HG03354 (cell line): ENCODE data around the gene INPP5F.
A peak's percentile ranks its signal among the peaks of the same experiment; 100 is the strongest.
"Not testable (repeated sequence)": the region's sequence is repeated elsewhere in the genome, so short reads cannot be mapped to it uniquely, and the experiment has no call there.

Source experiments
- ATAC-seq: cut with Tn5 transposase; IDR thresholded peaks from one replicate; pipeline ENCODE4 v1.9.1; 2021; ENCODE audit warnings: mild to moderate bottlenecking; ENCODE audit not compliant: unreplicated experiment, poor library complexity, severe bottlenecking

Gene INPP5F

DNA sequence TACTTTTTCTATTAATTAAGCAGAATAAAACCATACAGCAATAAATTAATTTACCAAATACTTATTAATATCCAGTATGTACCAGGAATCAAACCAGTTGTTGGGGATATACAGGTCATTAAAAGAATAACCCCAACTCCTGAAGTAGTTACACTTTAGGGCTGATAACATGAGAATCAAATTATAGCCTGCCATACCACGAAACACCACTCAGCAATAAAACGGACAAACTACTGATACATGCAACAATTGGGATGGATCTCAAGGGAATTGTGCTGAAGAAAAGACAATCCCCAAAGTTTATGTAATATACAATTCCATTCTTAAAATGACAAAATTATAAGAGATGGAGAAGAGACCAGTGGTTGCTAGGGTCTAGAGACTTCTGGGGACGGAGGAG lies 124.1 kb downstream of the INPP5F start:
- ATAC-seq, result no peak

DNA sequence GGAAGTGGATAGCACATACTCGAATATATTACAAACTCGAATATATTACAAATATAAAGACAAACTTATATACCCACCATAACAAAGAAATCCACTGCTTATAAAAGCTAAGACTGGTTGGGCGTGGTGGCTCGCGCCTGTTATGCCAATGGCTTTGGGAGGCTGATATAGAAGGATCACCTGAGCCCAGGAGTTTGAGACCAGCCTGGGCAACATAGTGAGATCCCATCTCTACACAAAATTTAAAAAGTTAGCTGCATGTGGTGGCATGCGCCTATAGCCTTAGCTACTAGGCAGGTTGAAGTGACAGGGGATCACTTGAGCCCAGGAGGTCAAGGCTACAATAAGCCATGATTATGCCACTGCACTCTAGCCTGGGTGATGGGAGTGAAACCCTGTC lies 126.4 kb downstream of the INPP5F start:
- ATAC-seq, result no peak

DNA sequence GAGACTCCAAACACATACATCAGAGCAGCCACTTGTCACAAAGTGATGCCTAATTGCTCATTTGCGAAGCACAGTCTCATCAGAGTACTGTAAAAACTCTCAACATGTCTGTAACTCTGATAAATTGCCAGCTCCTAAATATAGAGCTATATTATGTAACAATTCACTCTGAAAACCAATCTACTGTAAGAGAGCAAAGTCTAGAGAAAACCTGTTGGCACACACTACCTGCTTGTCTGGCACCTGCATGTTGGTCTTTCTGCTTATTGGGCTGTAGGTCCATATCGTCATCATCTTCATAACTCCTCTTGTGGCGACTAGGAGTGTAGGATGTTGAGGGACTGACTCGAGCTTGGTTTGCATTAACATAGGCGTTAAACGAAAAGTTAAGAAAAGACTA lies 127.0 kb downstream of the INPP5F start:
- no peak for ATAC-seq

DNA sequence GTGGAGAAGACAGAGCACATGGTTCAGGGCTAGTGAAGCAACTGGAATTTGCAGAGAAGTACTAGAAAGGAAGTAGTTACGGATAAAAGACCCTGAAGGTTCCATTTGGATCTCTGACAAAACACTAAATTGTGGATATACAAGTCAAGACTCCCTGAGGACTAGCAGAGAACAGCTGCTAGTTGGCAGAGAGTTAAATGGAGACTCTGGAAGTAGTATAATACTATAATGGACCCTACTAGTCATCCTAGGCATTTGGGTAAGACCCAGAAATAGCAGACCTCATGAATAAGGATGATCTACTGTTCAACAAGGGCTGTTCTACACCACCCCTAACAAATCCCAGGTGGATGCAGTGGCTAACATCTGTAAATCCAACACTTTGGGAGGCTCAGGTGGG lies 127.7 kb downstream of the INPP5F start:
- no peak for ATAC-seq

DNA sequence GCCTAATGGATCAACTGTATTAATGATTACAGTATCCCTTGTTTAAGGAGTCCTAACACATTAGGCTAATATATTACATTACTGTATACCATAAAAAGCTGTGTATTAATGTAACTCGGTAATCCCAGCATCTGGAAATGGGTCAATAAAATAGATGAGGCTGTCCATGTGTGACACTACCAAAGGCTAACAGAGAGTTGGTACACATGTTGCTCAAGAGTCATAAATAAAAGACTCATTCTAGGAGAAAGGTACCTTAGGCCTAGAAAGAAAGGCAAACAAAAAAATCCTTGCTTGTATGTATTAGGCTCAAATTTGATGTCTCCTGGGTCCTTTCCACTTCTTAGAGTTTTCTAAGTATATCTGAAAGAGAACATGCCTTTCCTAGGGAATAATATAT lies 132.2 kb downstream of the INPP5F start:
- ATAC-seq, result no peak

DNA sequence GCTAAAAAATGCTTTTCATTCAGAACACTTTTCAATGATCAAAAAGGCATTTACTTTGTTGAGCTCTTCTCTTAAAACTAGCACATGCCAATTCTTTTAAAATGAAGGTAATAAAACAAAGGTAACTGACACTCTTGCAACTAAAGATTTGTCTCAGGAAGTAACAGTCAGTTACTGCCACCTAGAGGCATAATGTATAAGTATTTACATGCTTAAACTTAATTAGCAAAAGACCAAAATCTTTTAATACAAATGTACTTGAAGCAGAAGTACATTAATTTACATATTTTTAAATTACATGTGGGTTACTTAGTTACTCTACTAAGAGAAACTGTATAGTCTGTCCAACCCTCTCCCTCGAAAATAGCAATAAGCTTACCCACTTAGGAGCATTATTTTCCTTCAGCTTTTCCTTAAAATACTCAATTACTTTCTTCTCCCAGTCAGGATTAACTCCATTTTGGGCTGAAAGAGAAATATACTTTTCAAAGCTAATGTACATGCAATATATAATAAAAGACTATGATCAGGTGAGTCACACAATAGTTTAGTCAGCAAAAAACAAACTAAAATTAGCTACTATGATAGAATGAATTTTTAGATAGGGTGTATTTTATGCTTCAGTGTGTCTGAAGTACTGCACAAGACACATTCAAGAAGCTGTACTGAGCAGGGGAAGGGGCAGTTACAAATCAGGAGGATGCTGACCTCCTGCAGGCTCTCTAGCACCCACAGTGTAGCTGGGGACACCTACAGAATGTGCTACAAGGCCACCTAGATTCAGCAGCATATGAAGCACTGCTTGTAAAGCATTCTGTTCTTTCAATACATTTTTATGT lies 133.8 kb downstream of the INPP5F start:
- ATAC-seq, result no peak

DNA sequence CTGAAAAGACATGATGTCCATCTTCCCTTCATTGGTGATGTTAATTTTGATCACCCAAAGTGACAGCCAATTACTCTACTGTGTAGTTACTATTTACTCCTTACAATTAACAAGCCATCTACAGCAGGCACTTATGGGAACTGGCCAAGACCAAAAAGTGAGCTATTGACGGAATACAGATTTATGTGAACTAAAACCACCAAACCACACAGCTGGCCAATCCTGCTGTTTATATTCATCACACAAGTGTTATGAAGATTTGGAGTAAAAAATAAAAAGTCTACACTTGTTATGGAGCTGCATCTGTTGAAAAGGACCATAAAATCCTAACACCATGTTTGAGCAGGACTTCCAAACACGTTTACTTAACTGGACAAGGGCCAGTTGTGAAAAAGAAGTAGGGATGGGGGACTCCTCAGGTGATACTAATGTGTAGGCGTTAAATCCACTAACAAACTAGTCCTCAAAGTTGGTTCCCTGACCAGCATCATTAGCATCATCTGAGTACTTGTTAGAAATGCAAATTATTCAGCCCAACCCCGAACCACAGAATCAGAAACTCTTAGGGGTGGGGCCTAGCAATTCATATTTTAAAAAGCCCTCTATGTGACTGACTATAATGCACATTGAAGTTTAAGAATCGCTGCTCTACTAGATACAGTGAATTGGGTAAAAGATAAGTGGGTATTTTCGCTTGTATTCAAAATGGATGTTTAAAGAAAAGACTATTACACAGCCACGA lies 135.2 kb downstream of the INPP5F start:
- ATAC-seq, result no peak

DNA sequence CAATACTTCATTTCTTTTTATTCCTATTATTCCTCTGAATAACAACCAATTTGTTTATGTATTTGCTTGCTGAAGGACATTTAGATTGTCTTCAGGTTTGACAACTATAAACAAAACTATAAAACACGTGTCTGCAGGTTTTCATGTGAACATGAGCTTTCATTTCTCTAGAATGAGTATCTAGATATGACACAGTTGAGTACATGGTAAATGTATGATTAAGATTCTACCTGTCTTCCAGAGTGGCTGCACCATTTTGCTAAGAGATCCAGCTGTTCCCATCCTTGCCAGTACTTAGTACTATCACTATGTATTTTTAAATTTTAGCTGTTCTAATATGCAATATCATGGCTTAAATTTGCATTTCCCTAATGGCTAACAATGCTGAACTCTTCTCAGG lies 136.7 kb downstream of the INPP5F start:
- ATAC-seq, result no peak

DNA sequence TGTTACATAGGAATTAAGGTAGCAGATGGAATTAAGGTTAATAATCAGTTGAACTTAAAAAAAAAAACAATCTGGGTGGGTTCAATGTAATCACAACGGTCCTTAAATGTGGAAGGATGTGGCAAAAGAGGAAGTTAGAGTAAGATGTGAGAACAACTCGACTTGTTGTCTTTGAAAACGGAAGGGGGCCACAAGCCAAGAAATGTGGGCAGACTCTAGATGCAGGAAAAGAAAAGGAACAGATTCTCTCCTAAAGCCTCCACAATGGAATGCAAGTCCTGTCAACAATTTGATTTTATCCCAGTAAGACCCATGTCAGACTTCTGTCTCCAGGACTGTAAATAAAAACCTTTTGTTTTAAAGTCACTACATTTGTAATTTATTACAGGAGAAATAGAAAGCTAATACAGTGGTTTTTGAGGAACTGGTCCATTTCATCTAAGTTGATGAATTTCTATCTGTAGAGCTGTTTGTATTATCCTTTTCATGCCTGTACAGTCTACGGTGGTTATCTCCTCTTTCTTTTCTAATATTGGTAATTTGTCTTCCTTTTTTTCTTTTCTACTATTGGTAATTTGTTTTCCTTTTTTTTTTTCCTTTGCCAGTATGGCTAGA lies 138.2 kb downstream of the INPP5F start:
- ATAC-seq, result no peak

DNA sequence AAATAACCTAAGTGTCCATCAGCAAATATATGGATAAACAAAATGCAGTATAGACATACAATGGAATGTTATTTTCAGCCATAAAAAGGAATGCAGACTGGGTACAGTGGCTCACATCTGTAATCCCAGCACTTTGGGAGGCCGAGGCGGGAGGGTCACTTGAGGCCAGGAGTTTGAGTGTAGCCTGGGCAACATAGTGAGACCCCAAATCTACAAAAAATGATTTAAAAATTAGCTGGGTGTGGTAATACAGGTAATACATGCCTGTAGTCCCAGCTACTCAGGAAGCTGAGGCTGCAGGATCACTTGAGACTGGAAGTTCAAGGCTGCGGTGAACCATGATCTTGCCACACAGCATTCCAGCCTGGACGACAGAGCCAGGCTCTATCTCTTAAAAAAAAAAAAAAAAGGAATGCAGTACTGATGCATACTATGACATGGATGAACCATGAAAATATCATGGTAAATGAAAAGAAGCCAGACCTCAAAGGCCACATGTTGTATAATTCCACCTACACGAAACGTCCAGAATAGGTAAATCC lies 139.9 kb downstream of the INPP5F start:
- no peak for ATAC-seq

DNA sequence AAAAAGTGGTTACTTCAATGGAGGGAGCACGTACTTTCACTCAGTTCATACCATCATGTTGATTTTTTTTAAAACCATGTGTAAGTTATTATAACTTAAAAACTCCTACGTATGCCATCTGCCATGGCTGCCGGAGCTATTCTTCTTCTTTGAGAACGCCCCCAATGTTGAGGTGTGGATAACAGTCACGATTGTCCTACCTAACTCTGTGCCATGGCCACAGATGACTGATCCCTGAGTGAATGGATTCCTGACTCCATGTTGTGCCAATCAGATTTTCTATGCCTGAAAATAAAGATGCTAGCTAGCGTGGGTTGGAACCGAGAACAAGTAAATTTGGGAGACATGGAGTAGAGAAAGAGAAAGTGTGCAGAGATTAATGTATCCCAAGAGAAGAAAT lies 141.5 kb downstream of the INPP5F start:
- ATAC-seq, result no peak

DNA sequence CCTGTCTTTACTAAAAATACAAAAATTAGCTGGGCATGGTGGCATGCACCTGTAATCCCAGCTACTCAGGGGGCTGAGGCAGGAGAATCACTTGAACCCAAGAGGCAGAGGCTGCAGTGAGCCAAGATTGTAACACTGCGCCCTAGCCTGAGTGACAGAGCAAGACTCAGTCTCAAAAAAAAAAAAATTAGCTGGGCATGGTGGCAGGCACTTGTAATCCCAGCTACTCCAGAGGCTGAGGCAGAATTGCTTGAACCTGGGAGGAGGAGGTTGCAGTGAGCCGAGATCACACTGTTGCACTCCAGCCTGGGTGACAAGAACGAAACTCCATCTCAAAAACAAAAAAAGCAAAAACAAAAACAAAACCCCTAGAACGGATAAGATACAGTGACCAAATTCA lies 143.5 kb downstream of the INPP5F start:
- not testable (repeated sequence) for ATAC-seq

DNA sequence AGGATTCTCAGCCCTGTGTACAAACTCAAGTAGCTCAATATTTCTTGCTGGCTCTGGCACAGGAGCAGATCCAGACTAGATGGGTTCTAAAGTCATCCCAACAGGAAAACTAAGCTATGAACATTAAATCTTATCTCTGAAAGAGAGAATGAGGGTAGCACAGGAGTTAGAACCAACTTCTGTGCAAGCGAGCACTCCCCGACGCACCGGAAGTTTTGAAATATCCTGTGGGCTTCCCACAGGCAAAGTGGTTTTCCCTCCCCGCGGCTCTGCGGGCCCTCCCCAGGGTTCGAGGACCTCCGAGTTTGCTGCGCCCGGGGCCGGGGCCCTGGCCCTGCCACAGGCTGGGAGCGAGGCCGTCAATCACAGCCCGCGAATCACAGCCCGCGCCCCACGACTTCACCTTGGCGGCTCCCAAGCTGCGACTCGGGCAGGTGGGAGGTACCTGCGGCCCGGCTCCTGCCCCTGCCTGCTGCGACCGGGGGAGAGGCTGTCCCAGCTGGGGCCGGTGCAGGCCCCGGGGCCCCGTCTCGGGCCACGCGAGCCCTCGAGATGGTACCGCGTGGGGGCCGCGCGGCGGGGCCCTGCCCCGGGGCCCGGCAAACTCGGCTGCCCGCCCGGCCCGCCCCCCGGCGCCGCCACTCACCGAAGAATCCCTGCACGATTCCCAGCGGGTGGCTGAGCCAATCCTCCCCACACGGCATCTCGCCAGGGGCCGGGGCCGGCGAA lies 146.2 kb downstream of the INPP5F start:
- peak; percentile 50 for ATAC-seq

DNA sequence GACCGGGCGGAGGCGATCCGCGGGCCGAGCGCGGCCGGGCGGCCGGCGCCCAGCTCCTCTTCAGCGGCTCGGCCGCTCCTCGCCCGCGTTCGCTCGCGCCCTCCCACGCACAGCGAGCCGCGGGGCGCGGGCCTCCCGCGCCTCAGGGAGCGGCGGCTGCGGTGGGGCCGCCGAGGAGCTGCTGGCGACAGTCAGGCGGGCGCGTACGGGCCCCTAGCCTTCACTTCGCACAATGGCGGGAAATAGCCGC lies 146.7 kb downstream of the INPP5F start, which contains the start of gene MCMBP:
Gene MCMBP, minus strand, starts transcription at position 234 of the 250 bp plus-strand sequence. CDS start 259 bp downstream, outside the sequence.
- peak; percentile 37 for ATAC-seq

DNA sequence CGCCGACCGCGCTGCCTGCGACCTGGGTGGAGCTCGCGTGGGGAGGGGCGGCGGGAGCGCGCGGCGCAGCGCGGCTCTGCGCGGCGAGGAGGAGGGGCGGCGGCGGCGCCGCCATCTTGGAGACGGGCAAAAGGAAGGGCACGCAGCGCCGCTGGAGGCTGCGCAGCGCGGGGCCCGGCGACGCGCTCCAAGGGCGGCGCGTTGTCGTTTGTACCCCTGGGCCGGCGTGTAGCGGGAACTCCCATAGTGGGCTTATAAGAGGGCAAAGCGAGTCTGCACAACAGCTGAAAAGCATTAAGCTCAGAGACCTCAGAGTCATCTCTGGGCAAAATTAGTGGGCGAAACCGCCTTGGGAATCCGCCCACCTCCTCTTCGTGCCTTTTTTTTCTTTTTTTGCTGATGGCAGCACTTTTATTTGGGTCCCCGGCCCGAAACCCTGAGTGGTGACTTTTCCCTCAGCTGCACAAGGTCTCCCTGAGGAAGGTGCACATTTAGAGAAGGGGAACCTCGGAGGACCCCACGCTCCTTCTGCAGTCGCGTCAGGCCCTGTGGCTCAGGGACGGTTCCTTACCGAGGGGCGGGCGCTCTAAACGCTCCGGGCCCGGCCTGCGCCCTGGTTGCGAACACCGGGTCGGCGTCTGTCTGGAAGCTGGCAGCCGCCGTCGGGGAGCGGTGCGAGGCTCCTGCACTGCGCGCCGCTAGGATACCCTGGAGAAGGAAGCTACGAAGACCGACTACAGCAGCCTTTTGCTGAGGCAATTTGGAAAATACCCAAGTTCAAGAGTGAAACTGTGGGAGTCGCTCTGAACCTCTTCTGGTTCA lies 147.2 kb downstream of the INPP5F start:
- ATAC-seq, result peak; percentile 90

DNA sequence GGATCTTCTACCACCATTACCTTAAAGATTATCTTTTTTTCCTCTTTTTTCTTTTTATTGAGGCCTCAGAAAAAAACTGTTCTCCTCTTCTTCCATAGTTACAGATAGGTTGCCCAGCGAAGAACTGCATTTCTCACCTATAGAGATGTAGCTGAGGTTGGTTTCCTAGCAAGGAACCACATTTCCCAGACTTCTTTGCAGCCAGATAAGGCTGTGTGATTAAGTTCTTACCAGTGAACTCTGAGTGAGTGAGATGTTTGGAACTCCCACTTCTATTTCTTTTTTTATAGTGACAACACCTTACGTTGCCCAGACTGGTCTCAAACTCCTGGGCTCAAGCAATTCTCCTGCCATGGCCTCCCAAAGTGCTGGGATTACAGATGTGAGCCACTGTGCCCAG lies 152.7 kb downstream of the INPP5F start:
- no peak for ATAC-seq
